Liver (tissue), 2 donors: ENCODE results near the gene HLA-DQB1.

Experiments used
- TF ChIP-seq, protein P1 (sequence below): fragments of 150-350 bp; IDR thresholded peaks from 2 replicates; pipeline ENCODE4 v1.5.1; 2017; ENCODE audit warnings: improper control_type of control experiment, low read depth, low read length; ENCODE audit not compliant: missing input control
- TF ChIP-seq, protein P2 (sequence below): IDR thresholded peaks from 2 replicates; pipeline ENCODE4 v1.6.1; 2016; ENCODE audit warnings: antibody characterized with exemption, mild to moderate bottlenecking
- donor health status: healthy.

GRCh38 chr6:32662099-32662498 is 4.4 kb downstream of the HLA-DQB1 start:
- TF ChIP-seq, protein P1, sequence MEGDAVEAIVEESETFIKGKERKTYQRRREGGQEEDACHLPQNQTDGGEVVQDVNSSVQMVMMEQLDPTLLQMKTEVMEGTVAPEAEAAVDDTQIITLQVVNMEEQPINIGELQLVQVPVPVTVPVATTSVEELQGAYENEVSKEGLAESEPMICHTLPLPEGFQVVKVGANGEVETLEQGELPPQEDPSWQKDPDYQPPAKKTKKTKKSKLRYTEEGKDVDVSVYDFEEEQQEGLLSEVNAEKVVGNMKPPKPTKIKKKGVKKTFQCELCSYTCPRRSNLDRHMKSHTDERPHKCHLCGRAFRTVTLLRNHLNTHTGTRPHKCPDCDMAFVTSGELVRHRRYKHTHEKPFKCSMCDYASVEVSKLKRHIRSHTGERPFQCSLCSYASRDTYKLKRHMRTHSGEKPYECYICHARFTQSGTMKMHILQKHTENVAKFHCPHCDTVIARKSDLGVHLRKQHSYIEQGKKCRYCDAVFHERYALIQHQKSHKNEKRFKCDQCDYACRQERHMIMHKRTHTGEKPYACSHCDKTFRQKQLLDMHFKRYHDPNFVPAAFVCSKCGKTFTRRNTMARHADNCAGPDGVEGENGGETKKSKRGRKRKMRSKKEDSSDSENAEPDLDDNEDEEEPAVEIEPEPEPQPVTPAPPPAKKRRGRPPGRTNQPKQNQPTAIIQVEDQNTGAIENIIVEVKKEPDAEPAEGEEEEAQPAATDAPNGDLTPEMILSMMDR, result no peak
- TF ChIP-seq, protein P2, sequence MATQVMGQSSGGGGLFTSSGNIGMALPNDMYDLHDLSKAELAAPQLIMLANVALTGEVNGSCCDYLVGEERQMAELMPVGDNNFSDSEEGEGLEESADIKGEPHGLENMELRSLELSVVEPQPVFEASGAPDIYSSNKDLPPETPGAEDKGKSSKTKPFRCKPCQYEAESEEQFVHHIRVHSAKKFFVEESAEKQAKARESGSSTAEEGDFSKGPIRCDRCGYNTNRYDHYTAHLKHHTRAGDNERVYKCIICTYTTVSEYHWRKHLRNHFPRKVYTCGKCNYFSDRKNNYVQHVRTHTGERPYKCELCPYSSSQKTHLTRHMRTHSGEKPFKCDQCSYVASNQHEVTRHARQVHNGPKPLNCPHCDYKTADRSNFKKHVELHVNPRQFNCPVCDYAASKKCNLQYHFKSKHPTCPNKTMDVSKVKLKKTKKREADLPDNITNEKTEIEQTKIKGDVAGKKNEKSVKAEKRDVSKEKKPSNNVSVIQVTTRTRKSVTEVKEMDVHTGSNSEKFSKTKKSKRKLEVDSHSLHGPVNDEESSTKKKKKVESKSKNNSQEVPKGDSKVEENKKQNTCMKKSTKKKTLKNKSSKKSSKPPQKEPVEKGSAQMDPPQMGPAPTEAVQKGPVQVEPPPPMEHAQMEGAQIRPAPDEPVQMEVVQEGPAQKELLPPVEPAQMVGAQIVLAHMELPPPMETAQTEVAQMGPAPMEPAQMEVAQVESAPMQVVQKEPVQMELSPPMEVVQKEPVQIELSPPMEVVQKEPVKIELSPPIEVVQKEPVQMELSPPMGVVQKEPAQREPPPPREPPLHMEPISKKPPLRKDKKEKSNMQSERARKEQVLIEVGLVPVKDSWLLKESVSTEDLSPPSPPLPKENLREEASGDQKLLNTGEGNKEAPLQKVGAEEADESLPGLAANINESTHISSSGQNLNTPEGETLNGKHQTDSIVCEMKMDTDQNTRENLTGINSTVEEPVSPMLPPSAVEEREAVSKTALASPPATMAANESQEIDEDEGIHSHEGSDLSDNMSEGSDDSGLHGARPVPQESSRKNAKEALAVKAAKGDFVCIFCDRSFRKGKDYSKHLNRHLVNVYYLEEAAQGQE, result no peak
